Endometrial microvascular endothelial cells (primary cell): ENCODE results near the gene PBX3. TPM values are rescaled to one million over a fixed set of nuclear protein-coding genes. Genes with fewer than 3 reads are reported as not detected.

Experiments
- in situ Hi-C: cut with HindIII; loops from 2 replicates; pipeline ENCODE4 v1.10.0; 2017; ENCODE audit warnings: low sequenced_read_pairs, low pct_unique_long_range_greater_than_20kb; ENCODE audit errors: inconsistent ontology term
- total RNA-seq: library from RNA; depleted of rRNA; stranded (reverse); fragments of >200 nt; gene quantifications from one replicate; pipeline ENCODE4 v1.2.3, GENCODE V29; 2015; ENCODE audit errors: inconsistent ontology term

PBX3 gene
- total RNA-seq, 1 donor from 2014 or later, result 18.5 TPM

DNA sequence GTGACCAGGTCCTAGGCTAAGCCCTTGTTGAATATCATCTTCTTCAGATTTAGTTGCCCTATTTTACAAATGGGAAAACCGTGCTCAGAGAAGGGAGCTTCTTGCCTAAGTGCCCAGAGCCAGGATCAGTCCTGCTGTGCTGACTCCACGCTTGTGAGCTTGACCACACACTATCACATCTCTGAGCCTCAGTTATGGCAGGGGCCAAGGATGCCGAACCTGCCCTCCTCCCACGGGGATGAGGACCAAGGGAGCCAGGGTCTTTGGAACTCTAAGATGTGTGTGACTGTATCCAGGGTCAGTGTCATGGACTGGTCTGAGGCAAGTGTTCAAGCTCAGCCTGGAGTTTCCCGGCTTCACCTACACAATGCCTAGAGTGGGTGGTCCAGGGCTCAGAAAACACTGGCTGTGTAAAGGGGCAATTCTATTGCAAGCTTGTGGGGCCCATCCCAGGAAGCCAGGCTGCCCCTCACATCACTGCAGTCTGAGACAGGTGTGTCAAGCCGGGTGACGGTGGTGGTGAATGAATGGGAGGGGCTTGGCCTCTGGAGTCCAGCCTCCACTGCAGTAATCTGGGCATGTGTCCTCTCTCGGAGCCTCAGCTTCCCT, 235.7 kb downstream of the PBX3 start:
- in situ Hi-C loops, result no loop called here

GRCh38 chr9:125983681-125984080, 236.5 kb downstream of the PBX3 start:
- in situ Hi-C loops, result no loop called here

DNA sequence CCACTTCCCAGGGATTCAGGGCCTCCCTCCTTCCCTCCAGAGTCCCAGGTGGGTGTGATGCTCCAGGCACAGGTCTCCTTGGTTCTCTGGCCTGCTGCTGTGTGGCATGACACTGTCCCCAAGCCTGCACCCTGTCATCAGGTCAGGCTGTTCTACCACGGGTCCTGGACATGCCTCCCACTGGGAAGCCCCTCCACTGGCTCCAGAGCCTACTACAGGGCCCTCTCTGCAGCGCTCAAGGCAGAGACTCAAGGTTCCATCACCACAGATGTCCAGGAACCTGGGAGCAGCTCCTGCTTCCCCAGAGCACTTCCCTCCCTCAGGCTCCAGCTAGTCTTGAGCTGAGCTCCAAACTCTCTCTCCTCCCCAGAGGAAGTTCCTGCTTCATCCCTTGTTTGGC, 237.3 kb downstream of the PBX3 start:
- in situ Hi-C loops, result no loop called here

GRCh38 chr9:125985142-125985997, 238.2 kb downstream of the PBX3 start:
- in situ Hi-C loops, result no loop called here

DNA sequence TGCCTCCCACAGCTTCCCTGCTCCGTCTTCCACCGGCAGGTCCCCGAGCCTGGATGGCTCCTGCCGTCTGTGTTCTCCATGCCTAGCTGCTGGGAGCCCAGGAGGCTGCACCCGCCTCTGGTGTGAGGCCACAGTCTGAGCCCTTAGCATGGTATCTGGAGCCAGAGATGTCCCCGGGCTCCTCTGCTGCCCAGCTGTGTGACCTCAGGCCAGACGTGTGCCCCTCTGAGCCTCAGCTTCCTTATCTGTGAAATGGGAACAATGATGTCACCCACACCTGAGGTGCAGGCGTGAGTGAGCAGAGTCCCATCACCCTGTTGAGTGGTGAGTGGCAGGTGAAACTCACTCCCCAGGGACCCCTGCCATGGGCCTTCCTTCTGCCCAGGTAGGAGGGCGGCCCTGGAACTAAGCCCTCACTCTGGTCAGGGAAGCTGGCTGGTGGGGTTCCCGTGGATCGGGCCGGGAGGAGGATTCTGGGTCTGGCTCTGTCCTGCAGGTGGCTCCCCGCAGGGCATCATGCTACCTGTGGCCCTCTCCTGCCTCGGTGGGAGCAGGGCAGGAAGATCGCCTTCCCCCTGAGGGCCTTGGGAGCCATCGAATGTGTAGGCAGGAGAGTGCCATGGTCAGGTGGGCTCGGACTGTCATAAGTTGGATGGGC, 239.0 kb downstream of the PBX3 start:
- in situ Hi-C loops, result no loop called here

GRCh38 chr9:125986966-125987365, 239.8 kb downstream of the PBX3 start:
- in situ Hi-C loops, result no loop called here

DNA sequence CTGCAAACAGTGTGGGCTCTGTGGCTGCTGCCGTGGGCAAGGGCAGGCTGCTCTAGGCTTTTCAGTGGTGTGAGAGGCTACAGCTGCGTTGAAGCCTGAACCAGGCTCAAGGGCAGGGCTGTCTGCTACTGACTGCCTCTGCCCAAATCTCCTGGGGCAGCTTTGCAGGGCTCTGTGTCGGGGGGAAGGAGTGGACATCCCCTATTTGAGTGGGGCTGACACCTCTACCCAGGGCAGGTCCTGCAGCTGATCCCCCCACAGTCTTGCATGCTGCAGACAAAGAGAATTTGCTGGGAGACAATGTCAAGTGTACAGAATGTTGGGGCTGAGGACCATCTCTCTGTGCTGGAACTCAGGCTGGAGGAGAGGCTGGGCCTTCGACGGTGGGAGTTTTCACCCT, 240.2 kb downstream of the PBX3 start:
- in situ Hi-C loops, result no loop called here

GRCh38 chr9:125988479-125989050, 241.4 kb downstream of the PBX3 start:
- in situ Hi-C loops, result no loop called here

GRCh38 chr9:125989090-125989501, 241.9 kb downstream of the PBX3 start:
- in situ Hi-C loops, result no loop called here

GRCh38 chr9:125989524-125990180, 242.5 kb downstream of the PBX3 start:
- in situ Hi-C loops, result no loop called here

GRCh38 chr9:125990186-125990792, 243.1 kb downstream of the PBX3 start:
- in situ Hi-C loops, result no loop called here

DNA sequence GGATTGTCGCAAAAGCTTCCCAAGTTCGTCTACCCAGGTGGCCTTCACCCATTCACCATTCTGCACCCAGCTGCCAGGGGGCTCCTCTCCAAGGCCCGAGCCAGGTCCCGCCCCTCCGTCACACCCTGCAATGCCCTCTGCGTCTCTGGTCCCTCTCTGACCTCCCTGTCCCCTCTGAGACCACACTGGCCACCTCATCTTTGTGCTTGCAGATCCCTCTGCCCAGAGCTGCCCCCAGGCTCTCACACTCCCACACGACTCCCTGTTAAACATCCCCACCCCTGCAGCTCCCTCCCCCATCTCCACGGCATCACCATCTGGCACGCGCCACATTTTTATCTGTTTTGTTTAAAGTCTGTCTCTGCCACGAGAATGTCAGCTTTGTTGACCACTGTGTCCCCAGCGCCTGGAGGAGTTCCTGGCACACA, 243.6 kb downstream of the PBX3 start:
- in situ Hi-C loops, result no loop called here

DNA sequence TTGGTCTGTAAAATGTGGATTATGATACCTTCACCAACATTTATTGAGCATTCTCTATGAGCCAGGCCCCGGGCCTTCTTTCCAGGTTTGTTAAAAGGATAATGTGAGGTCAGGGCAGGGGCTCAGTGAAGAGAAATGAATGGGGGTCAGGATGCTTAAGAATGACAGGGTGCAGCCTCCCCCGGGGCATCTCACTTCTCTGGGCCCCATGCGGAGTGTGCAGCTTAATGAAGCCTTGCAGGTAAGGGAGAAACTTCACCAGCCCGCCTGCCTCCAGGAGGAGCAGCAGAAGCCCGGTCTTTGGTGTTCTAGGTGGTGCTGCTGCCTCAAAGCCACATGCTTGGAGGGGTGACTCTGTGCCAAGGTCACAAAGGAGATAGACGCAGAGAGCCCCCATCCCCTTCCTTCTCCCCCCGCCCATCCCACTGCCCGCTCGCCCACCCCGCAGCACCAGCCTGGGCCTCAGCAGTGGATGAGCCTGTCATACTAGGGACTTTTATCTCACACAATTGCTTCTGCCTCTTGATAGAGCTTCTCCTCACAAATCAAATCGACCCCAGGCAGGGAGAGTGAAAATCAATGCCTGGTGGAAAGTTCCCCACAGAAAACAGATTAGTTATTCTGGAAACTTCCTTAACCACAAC, 244.8 kb downstream of the PBX3 start:
- in situ Hi-C loops, result no loop called here

DNA sequence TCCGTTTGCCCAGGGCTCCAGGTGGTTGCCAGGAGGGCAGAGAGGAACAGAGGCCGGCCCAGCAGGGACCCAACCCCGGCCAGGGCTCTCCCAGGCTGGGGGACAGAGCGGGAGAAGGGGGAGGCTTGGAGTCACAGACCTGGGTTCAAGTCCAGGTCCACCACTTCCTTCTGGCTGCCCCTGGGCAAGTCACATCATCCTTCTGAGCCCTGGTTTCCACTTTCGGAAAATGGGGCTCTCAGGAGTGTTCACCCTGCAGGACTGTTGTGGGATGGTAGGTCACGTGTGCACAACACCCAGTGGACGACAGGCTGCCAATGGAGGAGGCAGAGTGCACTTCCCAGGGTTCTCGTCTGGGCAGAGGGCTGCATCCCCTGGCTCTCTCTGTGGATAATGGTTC, 245.4 kb downstream of the PBX3 start:
- in situ Hi-C loops, result no loop called here

- in situ Hi-C loops, result no loop called here
Measured at GRCh38 chr9:125993466-125993865, 246.3 kb downstream of the PBX3 start.

DNA sequence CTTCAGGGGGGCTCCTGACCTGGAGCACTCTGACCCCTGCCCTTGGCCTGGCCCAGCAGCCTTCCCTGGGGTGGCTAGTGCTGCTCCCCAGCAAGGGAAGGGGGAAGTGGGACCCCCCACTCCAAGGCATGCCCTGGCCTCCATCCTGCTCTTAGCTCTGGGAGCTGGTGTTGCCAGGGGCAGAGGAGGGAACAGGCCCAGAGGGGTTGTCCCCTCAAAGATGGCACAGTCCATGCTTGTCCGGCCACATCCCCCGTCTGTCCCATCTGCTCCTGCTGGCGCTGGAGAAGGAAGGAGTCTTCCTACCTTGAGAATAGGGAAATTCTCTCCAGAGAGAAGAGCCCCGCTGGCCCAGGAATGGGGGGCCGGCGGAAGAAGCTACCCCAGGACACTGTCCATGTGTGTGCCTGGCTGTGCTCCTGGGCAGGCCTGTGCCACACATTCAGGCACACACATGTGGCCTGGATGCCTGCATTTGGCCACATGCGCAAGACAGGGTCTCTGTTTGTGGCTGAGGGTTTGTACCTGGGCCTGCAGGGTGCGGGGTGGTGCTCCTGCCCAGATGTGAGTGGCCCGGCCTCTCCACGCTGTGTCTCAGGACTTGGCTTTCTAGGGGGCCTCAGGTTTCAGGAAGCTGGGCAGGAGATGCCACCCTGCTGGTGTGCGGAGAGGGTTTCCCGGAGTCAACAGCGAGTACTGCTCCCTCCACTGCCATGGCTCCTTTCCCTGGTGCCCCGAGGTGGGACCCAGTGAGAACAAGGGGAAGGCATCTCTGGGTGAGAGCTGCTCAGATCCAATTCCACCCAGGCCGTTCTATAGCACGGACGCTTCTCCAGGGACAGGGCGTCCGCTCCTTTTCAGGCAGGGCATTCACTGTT, 247.1 kb downstream of the PBX3 start:
- in situ Hi-C loops, result no loop called here

DNA sequence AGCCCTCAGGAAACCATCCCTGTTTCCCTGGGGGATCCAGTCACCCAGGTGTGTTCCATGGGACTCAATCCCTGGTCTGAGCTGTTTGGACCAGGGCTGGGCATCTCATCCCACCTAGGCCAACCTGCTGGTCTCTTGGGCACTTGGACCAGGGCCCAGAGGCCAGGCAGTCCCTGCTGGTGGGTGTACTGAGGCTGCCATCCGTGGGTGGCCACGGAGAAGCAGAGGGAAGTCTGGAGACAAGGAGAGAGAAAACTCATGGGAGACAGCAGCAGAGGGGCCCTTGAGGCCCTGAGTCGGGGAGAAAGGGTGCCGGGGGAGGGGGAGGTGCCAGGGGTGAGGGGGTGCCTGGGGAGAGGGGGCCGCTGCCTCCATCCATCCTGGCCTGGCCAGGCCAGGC, 247.8 kb downstream of the PBX3 start:
- in situ Hi-C loops, result no loop called here
